H1 (cell line): ENCODE measurements around the gene ZCCHC3. TPM values are rescaled to one million over a fixed set of nuclear protein-coding genes. Genes with fewer than 3 reads are reported as not detected.

Experiments used
- CBX8 ChIP-seq: fragments of 300-800, 300-1000 bp; sonication (generic); IDR thresholded peaks from 2 replicates; pipeline ENCODE4 v1.7.1; 2016; ENCODE audit warnings: low read depth, low read length, borderline replicate concordance
- CTBP2 ChIP-seq: IDR thresholded peaks from 2 replicates; pipeline ENCODE4 v1.7.0; 2011; ENCODE audit warnings: borderline replicate concordance, mild to moderate bottlenecking, moderate library complexity, mixed read lengths, low read length; ENCODE audit not compliant: insufficient read depth, insufficient read length
- GABPA ChIP-seq: IDR thresholded peaks from 2 replicates; pipeline ENCODE4 v1.6.1; 2011; ENCODE audit warnings: mild to moderate bottlenecking, low read length, moderate library complexity, borderline replicate concordance; ENCODE audit not compliant: insufficient read depth
- JUND ChIP-seq: IDR thresholded peaks from 2 replicates; pipeline ENCODE4 v1.6.1; 2011; ENCODE audit warnings: mild to moderate bottlenecking, improper control_type of control experiment, low read length
- PHF8 ChIP-seq: fragments of 200-600 bp; sonication (generic); conservative IDR thresholded peaks from 2 replicates; pipeline ENCODE4 v1.7.1; 2012; ENCODE audit warnings: low read depth, mild to moderate bottlenecking, inconsistent platforms, low read length, moderate library complexity
- POLR2A ChIP-seq, 2 experiments: IDR thresholded peaks; 1 replicate in 1 of 2; 2 replicates in 1 of 2; pipeline ENCODE4 v1.6.1; 2011; ENCODE audit warnings: low read depth in 2 of 2, low read length in 2 of 2, mild to moderate bottlenecking in 2 of 2; ENCODE audit errors: control extremely low read depth in 1 of 2
- RNF2 ChIP-seq: fragments of 200-900, 300-1000 bp; sonication (generic); IDR thresholded peaks from 2 replicates; pipeline ENCODE4 v1.7.1; 2016; ENCODE audit warnings: borderline replicate concordance, low read depth, mild to moderate bottlenecking, antibody characterized with exemption, low read length; ENCODE audit not compliant: poor library complexity, severe bottlenecking; ENCODE audit errors: missing control alignments
- RXRA ChIP-seq: IDR thresholded peaks from 2 replicates; pipeline ENCODE4 v1.6.1; 2011; ENCODE audit warnings: low read depth, mild to moderate bottlenecking, low read length, moderate library complexity; ENCODE audit not compliant: insufficient read depth
- SRF ChIP-seq: IDR thresholded peaks from 2 replicates; pipeline ENCODE4 v1.6.1; 2011; ENCODE audit warnings: mild to moderate bottlenecking, low read depth, low read length, moderate library complexity
- USF2 ChIP-seq: IDR thresholded peaks from 2 replicates; pipeline ENCODE4 v1.6.1; 2011; ENCODE audit warnings: low read length, improper control_type of control experiment
- ZNF274 ChIP-seq: IDR thresholded peaks from 2 replicates; pipeline ENCODE4 v1.7.0; 2012; ENCODE audit warnings: low read length, borderline replicate concordance; ENCODE audit errors: extremely low read depth
- polyA plus RNA-seq, 7 experiments: library from polyadenylated mRNA; depleted of rRNA in 3 of 7; stranded (reverse) in 5 of 7; unstranded in 2 of 7; fragments of >200 nt in 5 of 7; fragments of 200-250 nt in 2 of 7; gene quantifications; 1 replicate in 5 of 7; 2 replicates in 1 of 7; 4 replicates in 1 of 7; pipeline versions ENCODE4 v1.2.1 to v1.2.3, GENCODE V29; 2011 to 2013; ENCODE audit warnings: missing spikeins in 2 of 7, mixed read lengths in 2 of 7
- total RNA-seq: library from RNA; stranded (reverse); fragmentation: NEBNext Ultra II Directional; extraction: Animal tissue kit (Norgen Biotek cat#: 25700); gene quantifications from 2 replicates; pipeline ENCODE4 v1.2.1, GENCODE V29; 2021

The ZCCHC3 gene
- total and polyA plus RNA-seq, 2 of the 8 experiments (the other 6 are each of a cell fraction or from before 2014, with no cell fraction given) = 33.7 to 52.4 TPM

- no peak for TF ChIP-seq PHF8
- no peak for TF ChIP-seq RXRA
- no peak for TF ChIP-seq ZNF274
- no peak for TF ChIP-seq GABPA
- no peak for TF ChIP-seq USF2
- no peak for TF ChIP-seq RNF2
- TF ChIP-seq POLR2A (IDR thresholded peaks at IDR 0.05; ENCODE audit: control extremely low read depth in 1 of 2, low read depth in 2 of 2, low read length in 2 of 2) = no peak
- TF ChIP-seq SRF = no peak
- no peak for TF ChIP-seq CBX8
- no peak for TF ChIP-seq CTBP2
- TF ChIP-seq JUND = 0 out of 2 replicates have a peak, but pooled peaks have one; percentile 36
Observed at GRCh38 chr20:330233-331149, 33.1 kb downstream of the ZCCHC3 start (continued).
